Hepatocyte (in vitro differentiated cells): Measurements from ENCODE around the gene OR10H4.

Experiments
- CTCF ChIP-seq: fragments of 200-600 bp; sonication (generic); IDR thresholded peaks from 2 replicates; pipeline ENCODE4 v1.5.1; 2016; ENCODE audit warnings: antibody characterized with exemption, mild to moderate bottlenecking; ENCODE audit not compliant: poor library complexity
- EZH2 ChIP-seq: fragments of 200-600 bp; sonication (generic); IDR thresholded peaks from 2 replicates; pipeline ENCODE4 v1.6.1; 2016; ENCODE audit warnings: antibody characterized with exemption, mild to moderate bottlenecking, borderline replicate concordance
- EZH2phosphoT487 ChIP-seq: fragments of 200-600 bp; sonication (generic); IDR thresholded peaks from one replicate; pipeline ENCODE4 v1.6.1; 2018; ENCODE audit warnings: antibody characterized with exemption, mild to moderate bottlenecking, low read depth, moderate library complexity; ENCODE audit not compliant: unreplicated experiment, severe bottlenecking

GRCh38 chr19:15902254-15902653, 46.6 kb upstream of the OR10H4 start:
- TF ChIP-seq CTCF: no peak
- TF ChIP-seq EZH2phosphoT487: no peak
- no peak for TF ChIP-seq EZH2
